ENCODE measurements around the gene SNX8.
A peak's percentile ranks its signal among the peaks of the same experiment; 100 is the strongest.

The SNX8 gene

GRCh38 chr7:2254429-2255144 lies 59.7 kb downstream of the SNX8 start:
- Histone ChIP-seq H3K36me3 (replicated peaks in 1 of 2; ENCODE audit: control insufficient read depth in 2 of 2, insufficient read depth in 2 of 2, low read length in 2 of 2) (peaks cover 22 to 81% of the 10 kb centered on the region in 2 donors), H3K27ac (replicated peaks; ENCODE audit: low read length) (no peak overlapping the region), H2BK15ac (ENCODE audit: low read length) (no peak overlapping the region), H3K4me2 (ENCODE audit: insufficient read depth, low read length, poor library complexity, severe bottlenecking) (no peak overlapping the region), H3K18ac (ENCODE audit: low read length) (peak overlapping the region; percentile 64), H2AFZ (ENCODE audit: low read length) (no peak overlapping the region), H4K91ac (ENCODE audit: low read depth, low read length, poor library complexity) (no peak overlapping the region), H3K9ac (ENCODE audit: low read depth, low read length, poor library complexity) (peak overlapping the region; percentile 60), H2BK120ac (ENCODE audit: low read depth, low read length) (no peak overlapping the region), H3K4me3 (ENCODE audit: low read length in 2 of 2) (no peak overlapping the region), H3K4ac (ENCODE audit: low read length) (no peak overlapping the region), H3K79me1 (ENCODE audit: low read depth, low read length) (peaks cover 6% of the 10 kb centered on the region), H4K8ac (ENCODE audit: low read depth, low read length) (no peak overlapping the region), H3K23ac (ENCODE audit: low read depth, low read length, poor library complexity) (peak overlapping the region; percentile 55), H2BK12ac (ENCODE audit: low read length) (no peak overlapping the region), H2BK5ac (ENCODE audit: low read length) (peak overlapping the region; percentile 62), H3K4me1 (ENCODE audit: control insufficient read depth in 2 of 2, insufficient read depth in 1 of 2, low read depth in 1 of 2, low read length in 2 of 2) (no peaks in the 10 kb centered on the region), H2AK5ac (ENCODE audit: low read depth, low read length) (no peak overlapping the region), H3K27me3 (ENCODE audit: control insufficient read depth in 3 of 3, insufficient read depth in 3 of 3, low read depth in 1 of 3, low read length in 3 of 3) (no peaks in the 10 kb centered on the region), H3K9me3 (replicated peaks in 1 of 2; ENCODE audit: control insufficient read depth in 2 of 2, insufficient read depth in 1 of 2, low read depth in 1 of 2, low read length in 2 of 2) (peaks cover 0 to 2% of the 10 kb centered on the region in 2 donors), H3K14ac (ENCODE audit: low read length) (no peak overlapping the region)
- no CpG with 5 or more reads among the region's 31 CpGs for WGBS, 2 donors (ENCODE audit: extremely low coverage in 2 of 2, insufficient read length in 2 of 2, insufficient replicate concordance in 1 of 2)
- DNase-seq (ENCODE audit: low spot score), result no peak

DNA sequence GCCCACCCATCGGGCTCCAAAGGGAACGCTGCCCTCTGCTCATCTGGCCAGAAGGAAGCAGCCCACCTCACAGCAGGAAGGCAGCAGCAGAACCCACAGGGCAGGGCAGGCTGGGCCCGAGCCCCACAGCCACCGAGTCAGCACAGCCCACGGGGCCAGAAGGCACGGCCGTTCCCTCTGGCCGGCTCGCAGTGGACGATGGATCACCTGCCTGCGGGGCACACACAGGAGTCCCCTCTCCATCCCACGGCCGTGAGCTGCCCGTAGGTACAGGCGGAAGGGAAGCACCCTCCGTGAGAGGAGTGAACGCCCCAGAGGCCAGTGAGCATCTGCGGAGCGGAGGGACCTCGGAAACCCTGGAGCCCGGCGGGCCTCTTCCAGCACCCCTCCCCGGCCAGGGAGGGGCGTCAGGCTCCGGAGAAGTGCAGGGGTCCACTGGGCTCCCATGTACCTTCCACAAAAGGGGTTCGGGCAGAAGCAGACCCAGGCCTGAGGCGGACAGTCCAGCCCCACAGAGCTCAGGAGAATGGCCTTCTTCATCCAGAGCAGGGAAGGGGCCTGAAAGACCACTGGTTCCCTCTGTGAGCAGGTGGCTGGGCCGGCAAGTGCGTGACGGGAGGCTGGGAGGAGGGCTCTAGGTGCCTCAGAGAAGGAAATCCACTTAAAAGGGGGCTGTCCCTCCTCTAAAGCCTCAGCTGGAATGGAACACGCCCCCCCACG lies 60.6 kb downstream of the SNX8 start:
- H3K14ac ChIP-seq (ENCODE audit: low read length), result no peak overlapping the region
- no peak overlapping the region for H4K8ac ChIP-seq (ENCODE audit: low read depth, low read length)
- peak overlapping the region; percentile 75 for H2AK5ac ChIP-seq (ENCODE audit: low read depth, low read length)
- no CpG with 5 or more reads among the region's 32 CpGs for WGBS, 2 donors (ENCODE audit: extremely low coverage in 2 of 2, insufficient read length in 2 of 2, insufficient replicate concordance in 1 of 2)
- no peak overlapping the region for H3K4me3 ChIP-seq (ENCODE audit: low read length in 2 of 2)
- no peak overlapping the region for H2BK15ac ChIP-seq (ENCODE audit: low read length)
- no peak overlapping the region for H4K91ac ChIP-seq (ENCODE audit: low read depth, low read length, poor library complexity)
- H3K79me1 ChIP-seq (ENCODE audit: low read depth, low read length), result peaks cover 6% of the 10 kb centered on the region
- peaks cover 24 to 75% of the 10 kb centered on the region in 2 donors for H3K36me3 ChIP-seq (replicated peaks in 1 of 2; ENCODE audit: control insufficient read depth in 2 of 2, insufficient read depth in 2 of 2, low read length in 2 of 2)
- peak overlapping the region; percentile 5 for H3K4ac ChIP-seq (ENCODE audit: low read length)
- peak overlapping the region; percentile 89 for H3K23ac ChIP-seq (ENCODE audit: low read depth, low read length, poor library complexity)
- H2BK5ac ChIP-seq (ENCODE audit: low read length), result peak overlapping the region; percentile 22
- H3K9ac ChIP-seq (ENCODE audit: low read depth, low read length, poor library complexity), result no peak overlapping the region
- no peaks in the 10 kb centered on the region for H3K27me3 ChIP-seq (ENCODE audit: control insufficient read depth in 3 of 3, insufficient read depth in 3 of 3, low read depth in 1 of 3, low read length in 3 of 3)
- peaks cover 0 to 2% of the 10 kb centered on the region in 2 donors for H3K9me3 ChIP-seq (replicated peaks in 1 of 2; ENCODE audit: control insufficient read depth in 2 of 2, insufficient read depth in 1 of 2, low read depth in 1 of 2, low read length in 2 of 2)
- H2BK12ac ChIP-seq (ENCODE audit: low read length), result no peak overlapping the region
- no peaks in the 10 kb centered on the region for H3K4me1 ChIP-seq (ENCODE audit: control insufficient read depth in 2 of 2, insufficient read depth in 1 of 2, low read depth in 1 of 2, low read length in 2 of 2)
- H2AFZ ChIP-seq (ENCODE audit: low read length), result no peak overlapping the region
- peak overlapping the region; percentile 64 for H3K18ac ChIP-seq (ENCODE audit: low read length)
- H3K4me2 ChIP-seq (ENCODE audit: insufficient read depth, low read length, poor library complexity, severe bottlenecking), result no peak overlapping the region
- DNase-seq (ENCODE audit: low spot score), result no peak
- H2BK120ac ChIP-seq (ENCODE audit: low read depth, low read length), result no peak overlapping the region
- no peak overlapping the region for H3K27ac ChIP-seq (replicated peaks; ENCODE audit: low read length)

GRCh38 chr7:2253021-2253420 lies 61.2 kb downstream of the SNX8 start:
- H4K8ac ChIP-seq (ENCODE audit: low read depth, low read length), result no peak overlapping the region
- H2BK15ac ChIP-seq (ENCODE audit: low read length), result no peak overlapping the region
- peaks cover 6% of the 10 kb centered on the region for H3K79me1 ChIP-seq (ENCODE audit: low read depth, low read length)
- no peak overlapping the region for H4K91ac ChIP-seq (ENCODE audit: low read depth, low read length, poor library complexity)
- H2BK5ac ChIP-seq (ENCODE audit: low read length), result peak overlapping the region; percentile 22
- H3K27me3 ChIP-seq (ENCODE audit: control insufficient read depth in 3 of 3, insufficient read depth in 3 of 3, low read depth in 1 of 3, low read length in 3 of 3), result no peaks in the 10 kb centered on the region
- H3K27ac ChIP-seq (replicated peaks; ENCODE audit: low read length), result no peak overlapping the region
- peaks cover 0 to 2% of the 10 kb centered on the region in 2 donors for H3K9me3 ChIP-seq (replicated peaks in 1 of 2; ENCODE audit: control insufficient read depth in 2 of 2, insufficient read depth in 1 of 2, low read depth in 1 of 2, low read length in 2 of 2)
- H3K4me1 ChIP-seq (ENCODE audit: control insufficient read depth in 2 of 2, insufficient read depth in 1 of 2, low read depth in 1 of 2, low read length in 2 of 2), result no peaks in the 10 kb centered on the region
- no peak overlapping the region for H3K18ac ChIP-seq (ENCODE audit: low read length)
- DNase-seq (ENCODE audit: low spot score), result no peak
- H3K4ac ChIP-seq (ENCODE audit: low read length), result no peak overlapping the region
- no peak overlapping the region for H3K4me2 ChIP-seq (ENCODE audit: insufficient read depth, low read length, poor library complexity, severe bottlenecking)
- peak overlapping the region; percentile 75 for H2AK5ac ChIP-seq (ENCODE audit: low read depth, low read length)
- no peak overlapping the region for H3K4me3 ChIP-seq (ENCODE audit: low read length in 2 of 2)
- peaks cover 24 to 69% of the 10 kb centered on the region in 2 donors for H3K36me3 ChIP-seq (replicated peaks in 1 of 2; ENCODE audit: control insufficient read depth in 2 of 2, insufficient read depth in 2 of 2, low read length in 2 of 2)
- no peak overlapping the region for H3K9ac ChIP-seq (ENCODE audit: low read depth, low read length, poor library complexity)
- peak overlapping the region; percentile 89 for H3K23ac ChIP-seq (ENCODE audit: low read depth, low read length, poor library complexity)
- no CpG with 5 or more reads among the region's 9 CpGs for WGBS, 2 donors (ENCODE audit: extremely low coverage in 2 of 2, insufficient read length in 2 of 2, insufficient replicate concordance in 1 of 2)
- H2AFZ ChIP-seq (ENCODE audit: low read length), result no peak overlapping the region
- no peak overlapping the region for H3K14ac ChIP-seq (ENCODE audit: low read length)
- no peak overlapping the region for H2BK120ac ChIP-seq (ENCODE audit: low read depth, low read length)
- H2BK12ac ChIP-seq (ENCODE audit: low read length), result no peak overlapping the region

All from neuronal stem cell (in vitro differentiated cells).